Measurements from ENCODE around the gene TMEM114.

Gene TMEM114

DNA sequence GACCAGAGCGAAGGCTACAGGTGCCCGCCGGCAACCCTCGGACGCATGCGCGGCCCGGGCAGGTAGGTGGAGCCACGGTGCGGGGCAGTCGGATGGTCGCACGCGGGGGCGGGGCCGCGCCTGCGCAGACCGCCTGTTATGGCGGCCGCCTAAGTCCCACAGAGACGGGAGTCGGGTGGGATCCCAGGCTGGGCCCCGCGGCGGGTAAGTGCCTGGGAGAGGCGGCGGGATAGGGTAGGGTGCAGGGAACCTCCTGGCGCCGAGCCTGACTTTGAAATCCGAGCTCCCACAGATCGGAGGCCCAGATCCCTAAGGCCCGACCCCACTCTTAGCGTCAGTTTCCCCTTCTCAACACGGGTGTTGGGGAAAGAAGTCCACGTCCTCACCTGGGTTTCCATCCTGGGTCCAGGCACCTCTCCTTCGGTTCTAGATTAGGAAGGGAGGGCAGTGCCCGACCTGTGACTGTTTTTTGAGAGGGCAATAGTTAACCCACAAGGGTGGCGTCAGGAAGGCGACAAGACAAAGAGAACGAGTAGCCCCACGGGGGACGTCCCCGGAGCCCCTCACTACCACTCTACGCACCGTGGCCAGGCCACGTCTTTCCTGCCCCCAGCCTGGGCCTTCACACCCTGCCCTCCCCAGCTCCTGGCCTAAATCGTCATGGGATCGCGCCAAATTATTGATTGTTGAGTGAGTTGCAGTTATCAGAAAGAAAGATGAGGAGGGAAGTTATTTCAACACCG lies 31.4 kb upstream of the TMEM114 start, which contains the start of gene METTL22:
TSS of gene METTL22 (plus strand) at position 127 of the 743 bp plus-strand sequence. CDS start 3,968 bp downstream, outside the sequence.
- TF ChIP-seq GATA2 (IDR thresholded peaks at IDR 0.05; ENCODE audit: low read depth, low read length) (no peak), GATA3 (IDR thresholded peaks at IDR 0.05; ENCODE audit: low read depth, low read length) (no peak)

- TF ChIP-seq GATA3 (IDR thresholded peaks at IDR 0.05; ENCODE audit: low read depth, low read length) = no peak
- no peak for TF ChIP-seq GATA2 (IDR thresholded peaks at IDR 0.05; ENCODE audit: low read depth, low read length)
These were observed 30.9 kb upstream of the TMEM114 start for GRCh38 chr16:8621222-8621571.

DNA sequence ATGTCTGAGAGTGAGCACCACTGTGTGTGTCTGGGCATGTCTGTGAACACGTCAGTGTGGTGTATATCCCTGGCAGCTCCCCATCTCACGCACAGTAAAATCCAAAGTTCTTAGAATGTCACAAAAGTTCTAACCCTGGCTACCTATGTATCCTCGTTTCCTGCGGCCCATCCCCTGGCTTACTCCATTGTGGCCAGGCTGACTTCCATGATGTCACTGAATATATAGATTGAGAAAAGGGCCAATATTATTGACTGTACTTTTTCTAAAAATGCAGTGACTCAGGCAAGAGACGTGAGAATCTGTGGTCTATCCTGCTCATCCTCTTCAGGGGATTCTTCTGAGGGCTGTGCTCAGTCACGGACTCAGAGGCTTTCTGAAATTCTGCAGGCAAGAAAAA lies 30.2 kb upstream of the TMEM114 start:
- no peak for TF ChIP-seq GATA3 (IDR thresholded peaks at IDR 0.05; ENCODE audit: low read depth, low read length)
- no peak for TF ChIP-seq GATA2 (IDR thresholded peaks at IDR 0.05; ENCODE audit: low read depth, low read length)

DNA sequence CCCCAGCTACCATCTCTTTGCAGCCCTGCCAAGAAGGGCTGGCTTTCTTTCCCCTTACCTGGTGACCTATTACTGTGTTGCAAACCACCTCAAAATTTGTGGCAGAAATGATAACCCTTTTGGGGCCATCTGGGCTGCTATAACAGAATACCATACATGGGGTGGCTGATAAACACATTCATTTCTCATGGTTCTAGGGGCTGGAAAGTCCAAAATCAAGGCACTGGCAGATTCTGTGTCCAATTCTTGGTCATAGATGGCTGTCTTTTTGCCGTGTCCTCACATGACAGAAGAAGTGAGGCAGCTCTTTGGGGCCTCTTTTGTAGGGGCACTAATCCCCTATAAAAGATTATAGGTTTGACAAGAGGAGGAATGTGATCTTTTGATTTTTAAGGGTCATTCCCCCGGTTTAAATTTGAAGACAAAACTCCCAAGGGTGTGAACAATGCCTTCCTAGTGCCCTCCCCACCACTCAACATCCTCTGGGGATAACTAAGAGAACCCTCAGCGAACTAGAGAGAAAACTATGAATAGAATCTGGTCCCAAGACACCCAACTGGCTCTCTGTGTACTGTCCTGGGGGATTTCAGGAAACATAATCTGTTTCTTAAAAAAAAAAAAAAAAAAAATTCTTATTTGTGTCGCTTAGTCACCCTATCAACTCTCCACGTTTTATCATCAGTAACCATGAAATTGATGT lies 29.5 kb upstream of the TMEM114 start:
- TF ChIP-seq GATA3 (IDR thresholded peaks at IDR 0.05; ENCODE audit: low read depth, low read length) = no peak

- TF ChIP-seq GATA3 (IDR thresholded peaks at IDR 0.05; ENCODE audit: low read depth, low read length) (no peak), GATA2 (IDR thresholded peaks at IDR 0.05; ENCODE audit: low read depth, low read length) (no peak)
These were observed 24.2 kb upstream of the TMEM114 start for GRCh38 chr16:8614435-8615029.

- no peak for TF ChIP-seq GATA2 (IDR thresholded peaks at IDR 0.05; ENCODE audit: low read depth, low read length)
- TF ChIP-seq GATA3 (IDR thresholded peaks at IDR 0.05; ENCODE audit: low read depth, low read length) = no peak
These were observed 21.7 kb upstream of the TMEM114 start for GRCh38 chr16:8611886-8612600.

DNA sequence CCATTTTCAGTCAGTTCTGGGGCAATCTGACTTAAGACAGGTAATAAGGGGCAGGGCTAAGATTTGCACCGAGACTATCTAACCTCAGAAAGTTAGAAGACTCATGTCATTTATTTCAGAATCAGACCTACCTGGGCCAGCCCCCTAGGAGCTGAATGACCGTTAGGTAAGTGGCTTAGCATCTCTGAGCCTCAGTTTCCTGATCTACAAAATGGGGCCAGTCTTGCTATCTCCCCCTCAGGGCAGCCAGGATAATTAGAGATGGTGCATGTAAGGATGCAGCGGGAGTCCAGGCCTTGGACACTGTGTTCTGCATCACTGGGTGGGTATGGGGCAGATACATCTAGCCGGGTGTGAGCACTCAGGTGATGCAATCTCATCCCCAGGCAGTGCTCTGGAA lies 20.8 kb upstream of the TMEM114 start:
- TF ChIP-seq GATA3 (IDR thresholded peaks at IDR 0.05; ENCODE audit: low read depth, low read length) = no peak
- no peak for TF ChIP-seq GATA2 (IDR thresholded peaks at IDR 0.05; ENCODE audit: low read depth, low read length)

DNA sequence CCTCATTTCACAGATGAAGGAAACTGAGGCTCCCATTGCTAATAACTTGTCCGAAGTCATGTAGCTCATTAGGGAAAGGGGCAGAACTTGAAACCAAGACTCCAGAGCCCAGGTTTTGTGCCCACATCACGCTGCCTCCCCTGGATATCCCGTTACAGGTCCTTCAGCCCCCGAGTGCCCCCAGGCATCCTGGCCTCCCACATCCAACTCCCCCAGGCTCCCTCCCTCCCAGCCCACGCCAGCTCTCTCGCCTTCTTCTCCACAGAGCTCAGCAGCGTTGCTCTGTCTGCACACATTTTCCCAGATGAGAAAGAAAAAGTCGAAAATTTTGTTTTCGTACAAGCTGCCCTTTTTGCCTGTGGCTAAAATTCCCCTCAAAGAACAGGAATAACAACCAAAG lies 16.9 kb upstream of the TMEM114 start:
- TF ChIP-seq GATA3 (IDR thresholded peaks at IDR 0.05; ENCODE audit: low read depth, low read length) (no peak), GATA2 (IDR thresholded peaks at IDR 0.05; ENCODE audit: low read depth, low read length) (no peak)

DNA sequence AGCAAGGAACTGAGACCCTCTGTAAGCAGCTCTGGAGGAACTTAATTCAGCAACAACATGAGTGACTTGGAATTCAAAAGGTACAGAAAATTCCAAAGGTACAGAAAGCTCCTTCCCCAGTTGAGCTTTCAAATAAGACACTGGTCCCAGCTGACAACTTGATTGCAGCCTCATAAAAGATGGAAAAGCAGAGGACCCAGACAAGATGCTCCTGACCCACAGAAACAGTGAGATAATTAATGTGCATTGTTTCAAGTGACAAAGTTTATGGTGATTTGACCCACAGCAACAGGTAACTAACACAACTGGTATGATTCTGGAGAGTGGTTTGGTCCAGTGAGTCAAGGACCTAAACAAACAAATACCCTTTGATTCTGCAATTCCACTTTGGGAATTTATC lies 15.2 kb upstream of the TMEM114 start:
- no peak for TF ChIP-seq GATA2 (IDR thresholded peaks at IDR 0.05; ENCODE audit: low read depth, low read length)
- no peak for TF ChIP-seq GATA3 (IDR thresholded peaks at IDR 0.05; ENCODE audit: low read depth, low read length)

GRCh38 chr16:8600144-8600775 lies 9.9 kb upstream of the TMEM114 start:
- TF ChIP-seq GATA3 (IDR thresholded peaks at IDR 0.05; ENCODE audit: low read depth, low read length) = no peak
- no peak for TF ChIP-seq GATA2 (IDR thresholded peaks at IDR 0.05; ENCODE audit: low read depth, low read length)

- TF ChIP-seq GATA3 (IDR thresholded peaks at IDR 0.05; ENCODE audit: low read depth, low read length) (no peak), GATA2 (IDR thresholded peaks at IDR 0.05; ENCODE audit: low read depth, low read length) (no peak)
These were observed 6.3 kb upstream of the TMEM114 start for GRCh38 chr16:8596581-8596980.

GRCh38 chr16:8595783-8596182 lies 5.5 kb upstream of the TMEM114 start:
- TF ChIP-seq GATA3 (IDR thresholded peaks at IDR 0.05; ENCODE audit: low read depth, low read length) (no peak), GATA2 (IDR thresholded peaks at IDR 0.05; ENCODE audit: low read depth, low read length) (no peak)

DNA sequence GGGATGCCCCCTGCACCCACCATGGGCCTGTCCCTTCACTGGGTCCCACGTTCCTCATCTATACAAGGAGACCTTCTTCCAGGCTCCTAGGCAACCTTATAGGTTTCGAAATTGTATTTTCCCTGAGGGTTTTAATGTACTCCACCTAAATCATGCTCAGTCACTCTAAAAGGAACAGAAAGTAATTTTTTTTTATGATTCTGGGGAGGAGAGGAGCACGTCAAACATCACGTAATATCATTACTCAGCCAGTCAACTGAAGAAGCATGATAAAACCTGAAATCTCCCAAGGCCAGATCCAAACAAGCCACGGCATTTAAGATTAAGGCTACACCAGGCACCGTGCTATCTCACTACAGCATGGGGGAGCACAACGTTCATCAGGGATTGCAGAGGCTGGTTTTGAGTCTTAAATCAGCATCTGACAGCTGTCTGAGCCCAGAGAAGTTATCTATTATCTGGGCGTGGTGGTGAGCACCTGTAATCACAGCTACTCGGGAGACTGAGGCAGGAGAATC lies 3.9 kb upstream of the TMEM114 start:
- TF ChIP-seq GATA2 (IDR thresholded peaks at IDR 0.05; ENCODE audit: low read depth, low read length) (no peak), GATA3 (IDR thresholded peaks at IDR 0.05; ENCODE audit: low read depth, low read length) (no peak)

- TF ChIP-seq GATA2 (IDR thresholded peaks at IDR 0.05; ENCODE audit: low read depth, low read length) = no peak
- TF ChIP-seq GATA3 (IDR thresholded peaks at IDR 0.05; ENCODE audit: low read depth, low read length) = no peak
These were observed 1.1 kb upstream of the TMEM114 start for GRCh38 chr16:8591451-8591850.

All from SH-SY5Y (cell line).